ENCODE measurements around the gene ANAPC16.

The ANAPC16 gene

DNA sequence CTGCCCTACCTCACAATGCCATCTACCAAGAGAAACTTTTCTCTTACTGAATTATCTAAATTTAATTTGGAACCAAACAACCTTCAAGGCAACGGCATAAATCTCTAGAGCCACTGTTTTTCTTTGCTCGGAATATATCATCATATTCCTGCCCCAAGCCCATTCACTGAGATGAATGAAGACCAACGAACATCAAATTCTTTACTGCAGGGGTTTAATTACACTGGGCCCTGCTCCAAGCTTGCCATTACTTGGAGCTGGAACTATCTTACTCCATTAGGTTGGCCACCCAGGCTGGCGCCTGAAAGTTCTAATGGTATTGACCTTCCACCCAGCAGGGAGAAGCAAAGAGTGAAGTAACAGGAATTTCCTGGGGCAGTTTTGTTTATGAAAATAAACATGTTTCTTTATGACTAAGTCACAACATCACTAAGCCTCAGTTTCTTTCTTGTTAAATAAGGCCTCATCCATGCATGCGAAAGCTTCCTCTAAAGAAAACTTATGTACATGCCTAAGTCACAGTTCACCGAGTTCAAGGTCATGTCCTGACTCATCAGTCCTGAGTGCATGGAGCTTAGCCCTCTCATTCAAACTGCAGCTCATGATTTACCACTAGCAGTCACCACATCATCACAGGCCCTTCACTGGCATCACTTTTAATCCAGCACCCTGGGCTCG lies 42.1 kb upstream of the ANAPC16 start:
- no peak overlapping the region for H3K27ac ChIP-seq (ENCODE audit: low read depth, low read length)

DNA sequence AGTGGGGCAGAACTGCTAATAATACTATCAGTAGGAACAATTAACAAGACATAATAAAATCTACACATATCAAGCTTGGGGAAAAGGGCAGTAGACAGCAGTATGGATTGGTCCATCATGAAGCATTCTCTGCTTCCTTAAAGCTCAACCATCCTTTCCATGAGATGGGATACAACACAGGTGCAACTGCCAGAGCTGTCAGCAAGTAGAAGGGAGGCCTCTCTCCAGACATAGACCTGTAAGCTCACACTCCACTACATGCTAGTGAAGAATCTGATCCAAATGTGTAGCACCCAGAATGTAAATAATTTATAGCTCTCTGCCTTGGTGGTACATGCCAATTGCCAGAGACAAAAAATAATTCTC lies 41.5 kb upstream of the ANAPC16 start:
- Histone ChIP-seq H3K9me3 (ENCODE audit: insufficient read depth, low read length) (no peaks in the 10 kb centered on the region), H3K4me2 (ENCODE audit: low read depth, low read length, poor library complexity, severe bottlenecking) (no peak overlapping the region), H2AFZ (ENCODE audit: low read depth, low read length, severe bottlenecking) (no peak overlapping the region), H3F3A (ENCODE audit: insufficient read depth) (peaks cover 3% of the 10 kb centered on the region; the same call in 1 of the 2 replicates), H3K27me3 (ENCODE audit: low read length) (no peaks in the 10 kb centered on the region), H3K79me2 (ENCODE audit: insufficient read depth, low read length) (no peaks in the 10 kb centered on the region), H3K27ac (ENCODE audit: low read depth, low read length) (no peak overlapping the region), H3K9ac (ENCODE audit: low read length) (no peak overlapping the region), H4K20me1 (ENCODE audit: low read depth, low read length) (no peaks in the 10 kb centered on the region), H3K36me3 (ENCODE audit: low read length) (no peaks in the 10 kb centered on the region), H3K9me2 (replicated peaks; ENCODE audit: insufficient read depth, low read length) (no peaks in the 10 kb centered on the region), H3K4me3 (ENCODE audit: insufficient read depth, low read length, poor library complexity, severe bottlenecking) (no peak overlapping the region)
- TF ChIP-seq EZH2phosphoT487 (conservative IDR thresholded peaks at IDR 0.05; ENCODE audit: low read length) (no peak), CTCF (IDR thresholded peaks at IDR 0.05; ENCODE audit: insufficient read depth, low read length, poor library complexity, severe bottlenecking) (no peak)

More for the DNA sequence above, 42.1 kb upstream of the ANAPC16 start:
- no peaks in the 10 kb centered on the region for H3K79me2 ChIP-seq (ENCODE audit: insufficient read depth, low read length)
- H4K20me1 ChIP-seq (ENCODE audit: low read depth, low read length) = no peaks in the 10 kb centered on the region
- peaks cover 3% of the 10 kb centered on the region; the same call in 1 of the 2 replicates for H3F3A ChIP-seq (ENCODE audit: insufficient read depth)
- H3K27me3 ChIP-seq (ENCODE audit: low read length) = no peaks in the 10 kb centered on the region
- TF ChIP-seq CTCF (IDR thresholded peaks at IDR 0.05; ENCODE audit: insufficient read depth, low read length, poor library complexity, severe bottlenecking) (no peak), EZH2phosphoT487 (conservative IDR thresholded peaks at IDR 0.05; ENCODE audit: low read length) (no peak)
- no peaks in the 10 kb centered on the region for H3K9me2 ChIP-seq (replicated peaks; ENCODE audit: insufficient read depth, low read length)
- no peak overlapping the region for H3K4me2 ChIP-seq (ENCODE audit: low read depth, low read length, poor library complexity, severe bottlenecking)
- no peak overlapping the region for H2AFZ ChIP-seq (ENCODE audit: low read depth, low read length, severe bottlenecking)
- H3K9me3 ChIP-seq (ENCODE audit: insufficient read depth, low read length) = no peaks in the 10 kb centered on the region
- no peak overlapping the region for H3K9ac ChIP-seq (ENCODE audit: low read length)
- no peaks in the 10 kb centered on the region for H3K36me3 ChIP-seq (ENCODE audit: low read length)
- no peak overlapping the region for H3K4me3 ChIP-seq (ENCODE audit: insufficient read depth, low read length, poor library complexity, severe bottlenecking)

DNA sequence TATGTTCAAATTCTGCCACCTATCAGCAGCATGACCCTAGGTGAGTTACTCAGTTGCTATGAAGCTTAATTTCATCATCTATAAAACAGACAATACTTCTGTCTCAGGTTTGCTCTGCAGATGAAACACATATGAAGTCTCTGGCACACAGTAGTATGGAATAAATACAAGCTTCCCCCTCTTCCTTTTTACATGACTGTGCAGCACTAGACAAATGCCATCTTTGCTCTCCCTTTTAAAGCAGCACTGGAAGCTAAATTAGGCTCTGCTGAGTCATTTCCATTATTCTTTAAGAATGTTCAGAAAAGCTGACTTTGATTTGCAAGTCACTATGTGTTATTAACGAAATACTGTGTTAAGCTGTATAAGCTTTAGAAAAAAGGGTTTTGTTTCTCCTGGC lies 40.7 kb upstream of the ANAPC16 start:
- H3K9me3 ChIP-seq (ENCODE audit: insufficient read depth, low read length) = no peaks in the 10 kb centered on the region
- no peak overlapping the region for H3K27ac ChIP-seq (ENCODE audit: low read depth, low read length)
- H3F3A ChIP-seq (ENCODE audit: insufficient read depth) = peaks cover 3% of the 10 kb centered on the region; the same call in 1 of the 2 replicates

More for the DNA sequence above, 40.7 kb upstream of the ANAPC16 start:
- H3K9me2 ChIP-seq (replicated peaks; ENCODE audit: insufficient read depth, low read length) = no peaks in the 10 kb centered on the region
- H3K27me3 ChIP-seq (ENCODE audit: low read length) = no peaks in the 10 kb centered on the region
- no peak overlapping the region for H3K9ac ChIP-seq (ENCODE audit: low read length)
- TF ChIP-seq CTCF (IDR thresholded peaks at IDR 0.05; ENCODE audit: insufficient read depth, low read length, poor library complexity, severe bottlenecking) (no peak), EZH2phosphoT487 (conservative IDR thresholded peaks at IDR 0.05; ENCODE audit: low read length) (no peak)
- H2AFZ ChIP-seq (ENCODE audit: low read depth, low read length, severe bottlenecking) = no peak overlapping the region
- H3K4me3 ChIP-seq (ENCODE audit: insufficient read depth, low read length, poor library complexity, severe bottlenecking) = no peak overlapping the region
- no peaks in the 10 kb centered on the region for H3K79me2 ChIP-seq (ENCODE audit: insufficient read depth, low read length)
- no peaks in the 10 kb centered on the region for H3K36me3 ChIP-seq (ENCODE audit: low read length)
- H4K20me1 ChIP-seq (ENCODE audit: low read depth, low read length) = no peaks in the 10 kb centered on the region
- no peak overlapping the region for H3K4me2 ChIP-seq (ENCODE audit: low read depth, low read length, poor library complexity, severe bottlenecking)

Measured in SU-DHL-6 (cell line).